K562 (cell line): ENCODE results near the gene TMC4.

Experiments used
- CTCF ChIP-seq, 3 experiments: IDR thresholded peaks in 2 of 3; conservative IDR thresholded peaks in 1 of 3; 2 replicates each; pipeline ENCODE4 v1.5.1; 2011 to 2012; ENCODE audit warnings: low read length in 3 of 3, mild to moderate bottlenecking in 3 of 3, control low read depth in 2 of 3, improper control_type of control experiment in 1 of 3, inconsistent platforms in 1 of 3, low read depth in 1 of 3, mixed read lengths in 1 of 3, moderate library complexity in 1 of 3; ENCODE audit not compliant: insufficient read depth in 2 of 3
- GTF2A2 ChIP-seq: IDR thresholded peaks from 2 replicates; pipeline ENCODE4 v1.6.1; 2016; ENCODE audit warnings: mild to moderate bottlenecking, missing genetic modification characterization, missing compliant biosample characterization
- MTA1 ChIP-seq: fragments of 450-650 bp; IDR thresholded peaks from 2 replicates; pipeline ENCODE4 v1.6.1; 2017; ENCODE audit warnings: borderline replicate concordance
- NFYB ChIP-seq: IDR thresholded peaks from 2 replicates; pipeline ENCODE4 v1.6.1; 2011; ENCODE audit warnings: mild to moderate bottlenecking, moderate library complexity; ENCODE audit not compliant: insufficient read length; ENCODE audit errors: extremely low read depth
- YY1 ChIP-seq, 3 experiments: IDR thresholded peaks; 2 replicates each; pipeline ENCODE4 v1.6.1; 2011; ENCODE audit warnings: low read length in 2 of 3, mild to moderate bottlenecking in 2 of 3, moderate library complexity in 2 of 3, borderline replicate concordance in 1 of 3, control low read depth in 1 of 3, low read depth in 1 of 3; ENCODE audit not compliant: insufficient read depth in 3 of 3, insufficient replicate concordance in 2 of 3, control insufficient read depth in 1 of 3, insufficient read length in 1 of 3; ENCODE audit errors: extremely low read depth in 1 of 3
- ZNF445 ChIP-seq: fragments of 250-450 bp; sonication (Bioruptor Pico); IDR thresholded peaks from 2 replicates; pipeline ENCODE4 v1.4.0; 2020; ENCODE audit warnings: low read depth, mild to moderate bottlenecking, moderate library complexity
- TF ChIP-seq, protein P1 (sequence below): fragments of 450-650 bp; IDR thresholded peaks from 2 replicates; pipeline ENCODE4 v1.6.1; 2016; ENCODE audit warnings: antibody characterized with exemption
- TF ChIP-seq, protein P2 (sequence below), 2 experiments: fragments of 450-650 bp; formaldehyde crosslinking in 1 of 2; IDR thresholded peaks; 2 replicates each; pipeline versions ENCODE4 v1.4.0 to v1.6.1; 2014 to 2020; ENCODE audit warnings: mild to moderate bottlenecking in 2 of 2, borderline replicate concordance in 1 of 2, low read depth in 1 of 2

DNA sequence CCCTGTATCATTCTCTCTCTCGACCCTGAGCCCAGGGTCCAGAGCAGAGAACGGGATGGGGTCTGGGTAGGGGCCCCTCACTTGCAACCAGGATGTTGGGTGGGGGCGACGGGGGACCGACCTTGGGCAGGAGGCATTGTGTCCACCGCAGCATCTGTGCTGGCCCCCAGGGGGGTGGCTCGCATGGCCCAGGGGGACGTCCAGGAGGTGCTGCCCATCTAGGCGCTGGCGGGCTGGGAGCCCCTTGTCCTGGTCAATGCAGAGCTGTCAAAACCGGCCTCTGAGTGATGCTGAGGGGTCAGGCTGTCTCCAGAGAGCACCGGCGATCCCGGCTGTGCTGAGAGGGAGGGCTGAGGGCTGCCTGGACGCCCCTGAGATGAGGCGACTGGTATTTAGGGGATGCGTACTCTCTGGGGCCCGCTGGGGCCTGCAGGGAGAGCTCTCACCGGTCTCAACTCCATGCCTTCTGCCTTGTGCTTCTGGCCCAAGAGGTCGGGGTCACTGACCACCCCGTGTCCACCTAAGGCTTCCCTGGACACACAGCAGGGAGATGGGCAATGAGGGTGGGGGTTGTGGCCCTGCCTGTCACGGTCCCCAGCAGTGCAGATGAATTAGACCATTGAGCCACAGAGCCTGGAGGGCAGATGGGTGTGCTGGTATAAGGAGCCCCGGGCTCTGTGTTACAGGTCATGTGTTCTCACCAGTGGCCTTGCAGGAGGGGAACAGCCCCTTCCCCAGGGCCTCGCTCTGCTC, 36.3 kb upstream of the TMC4 start:
- TF ChIP-seq, protein P1, sequence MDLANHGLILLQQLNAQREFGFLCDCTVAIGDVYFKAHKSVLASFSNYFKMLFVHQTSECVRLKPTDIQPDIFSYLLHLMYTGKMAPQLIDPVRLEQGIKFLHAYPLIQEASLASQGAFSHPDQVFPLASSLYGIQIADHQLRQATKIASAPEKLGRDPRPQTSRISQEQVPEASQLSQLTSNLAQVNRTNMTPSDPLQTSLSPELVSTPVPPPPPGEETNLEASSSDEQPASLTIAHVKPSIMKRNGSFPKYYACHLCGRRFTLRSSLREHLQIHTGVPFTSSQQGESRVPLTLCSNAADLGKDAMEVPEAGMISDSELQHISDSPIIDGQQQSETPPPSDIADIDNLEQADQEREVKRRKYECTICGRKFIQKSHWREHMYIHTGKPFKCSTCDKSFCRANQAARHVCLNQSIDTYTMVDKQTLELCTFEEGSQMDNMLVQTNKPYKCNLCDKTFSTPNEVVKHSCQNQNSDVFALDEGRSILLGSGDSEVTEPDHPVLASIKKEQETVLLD = no peak
- TF ChIP-seq, protein P2, sequence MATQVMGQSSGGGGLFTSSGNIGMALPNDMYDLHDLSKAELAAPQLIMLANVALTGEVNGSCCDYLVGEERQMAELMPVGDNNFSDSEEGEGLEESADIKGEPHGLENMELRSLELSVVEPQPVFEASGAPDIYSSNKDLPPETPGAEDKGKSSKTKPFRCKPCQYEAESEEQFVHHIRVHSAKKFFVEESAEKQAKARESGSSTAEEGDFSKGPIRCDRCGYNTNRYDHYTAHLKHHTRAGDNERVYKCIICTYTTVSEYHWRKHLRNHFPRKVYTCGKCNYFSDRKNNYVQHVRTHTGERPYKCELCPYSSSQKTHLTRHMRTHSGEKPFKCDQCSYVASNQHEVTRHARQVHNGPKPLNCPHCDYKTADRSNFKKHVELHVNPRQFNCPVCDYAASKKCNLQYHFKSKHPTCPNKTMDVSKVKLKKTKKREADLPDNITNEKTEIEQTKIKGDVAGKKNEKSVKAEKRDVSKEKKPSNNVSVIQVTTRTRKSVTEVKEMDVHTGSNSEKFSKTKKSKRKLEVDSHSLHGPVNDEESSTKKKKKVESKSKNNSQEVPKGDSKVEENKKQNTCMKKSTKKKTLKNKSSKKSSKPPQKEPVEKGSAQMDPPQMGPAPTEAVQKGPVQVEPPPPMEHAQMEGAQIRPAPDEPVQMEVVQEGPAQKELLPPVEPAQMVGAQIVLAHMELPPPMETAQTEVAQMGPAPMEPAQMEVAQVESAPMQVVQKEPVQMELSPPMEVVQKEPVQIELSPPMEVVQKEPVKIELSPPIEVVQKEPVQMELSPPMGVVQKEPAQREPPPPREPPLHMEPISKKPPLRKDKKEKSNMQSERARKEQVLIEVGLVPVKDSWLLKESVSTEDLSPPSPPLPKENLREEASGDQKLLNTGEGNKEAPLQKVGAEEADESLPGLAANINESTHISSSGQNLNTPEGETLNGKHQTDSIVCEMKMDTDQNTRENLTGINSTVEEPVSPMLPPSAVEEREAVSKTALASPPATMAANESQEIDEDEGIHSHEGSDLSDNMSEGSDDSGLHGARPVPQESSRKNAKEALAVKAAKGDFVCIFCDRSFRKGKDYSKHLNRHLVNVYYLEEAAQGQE (IDR thresholded peaks at IDR 0.05; ENCODE audit: borderline replicate concordance) = no peak
- TF ChIP-seq, protein P2 (CRISPR knock-in tag; IDR thresholded peaks at IDR 0.05; ENCODE audit: low read depth) = no peak
- no peak for TF ChIP-seq MTA1
- TF ChIP-seq GTF2A2 (tag) = no peak
- TF ChIP-seq CTCF (IDR thresholded peaks at IDR 0.05 in 2 of 3, conservative IDR thresholded peaks at IDR 0.05 in 1 of 3; ENCODE audit: insufficient read depth in 2 of 3, low read depth in 1 of 3, low read length in 3 of 3) = no peak
- no peak for TF ChIP-seq NFYB
- no peak for TF ChIP-seq ZNF445 (CRISPR knock-in tag)
- no peak for TF ChIP-seq YY1 (IDR thresholded peaks at IDR 0.05; ENCODE audit: borderline replicate concordance in 1 of 3, control insufficient read depth in 1 of 3, extremely low read depth in 1 of 3, insufficient read depth in 3 of 3, insufficient read length in 1 of 3, insufficient replicate concordance in 2 of 3, low read depth in 1 of 3, low read length in 2 of 3)
